Urinary bladder (tissue), 4 donors: ENCODE results near the gene TSPAN16. TPM values are rescaled to one million over a fixed set of nuclear protein-coding genes. Genes with fewer than 3 reads are reported as not detected.

Experiments used
- DNase-seq: peaks from one replicate; pipeline ENCODE4 v3.0.0-alpha.2; 2015; ENCODE audit errors: extremely low spot score
- H3K27ac ChIP-seq: one replicate; pipeline ENCODE4 v1.5.1; 2013; ENCODE audit warnings: low read depth, mild to moderate bottlenecking, moderate library complexity
- H3K36me3 ChIP-seq: one replicate; pipeline ENCODE4 v1.6.1; 2013; ENCODE audit warnings: mild to moderate bottlenecking, moderate library complexity; ENCODE audit not compliant: insufficient read depth
- H3K4me1 ChIP-seq: one replicate; pipeline ENCODE4 v1.6.1; 2013; ENCODE audit warnings: mild to moderate bottlenecking, moderate library complexity; ENCODE audit not compliant: insufficient read depth
- H3K4me3 ChIP-seq: one replicate; pipeline ENCODE4 v1.5.1; 2013; ENCODE audit warnings: low read depth, low read length
- WGBS: extraction: QIAGEN DNeasy Blood & Tissue Kit; methylation state at CpG from one replicate; pipeline ENCODE4 v1.1.7; 2013; 5-methylcytosine and 5-hydroxymethylcytosine counted together
- polyA plus RNA-seq: library from polyadenylated mRNA; stranded (reverse); fragments of 200-250 nt; gene quantifications from one replicate; pipeline ENCODE4 v1.2.3, GENCODE V29; 2013
- total RNA-seq: library from RNA; depleted of rRNA; stranded (reverse); fragments of >200 nt; gene quantifications from one replicate; pipeline ENCODE4 v1.2.3, GENCODE V29; 2014
- donor health status: healthy with polysubstance abuse.
- donor health status: healthy.

The TSPAN16 gene, protein sequence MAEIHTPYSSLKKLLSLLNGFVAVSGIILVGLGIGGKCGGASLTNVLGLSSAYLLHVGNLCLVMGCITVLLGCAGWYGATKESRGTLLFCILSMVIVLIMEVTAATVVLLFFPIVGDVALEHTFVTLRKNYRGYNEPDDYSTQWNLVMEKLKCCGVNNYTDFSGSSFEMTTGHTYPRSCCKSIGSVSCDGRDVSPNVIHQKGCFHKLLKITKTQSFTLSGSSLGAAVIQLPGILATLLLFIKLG
- total RNA-seq (not detected), polyA plus RNA-seq (not detected)

DNA sequence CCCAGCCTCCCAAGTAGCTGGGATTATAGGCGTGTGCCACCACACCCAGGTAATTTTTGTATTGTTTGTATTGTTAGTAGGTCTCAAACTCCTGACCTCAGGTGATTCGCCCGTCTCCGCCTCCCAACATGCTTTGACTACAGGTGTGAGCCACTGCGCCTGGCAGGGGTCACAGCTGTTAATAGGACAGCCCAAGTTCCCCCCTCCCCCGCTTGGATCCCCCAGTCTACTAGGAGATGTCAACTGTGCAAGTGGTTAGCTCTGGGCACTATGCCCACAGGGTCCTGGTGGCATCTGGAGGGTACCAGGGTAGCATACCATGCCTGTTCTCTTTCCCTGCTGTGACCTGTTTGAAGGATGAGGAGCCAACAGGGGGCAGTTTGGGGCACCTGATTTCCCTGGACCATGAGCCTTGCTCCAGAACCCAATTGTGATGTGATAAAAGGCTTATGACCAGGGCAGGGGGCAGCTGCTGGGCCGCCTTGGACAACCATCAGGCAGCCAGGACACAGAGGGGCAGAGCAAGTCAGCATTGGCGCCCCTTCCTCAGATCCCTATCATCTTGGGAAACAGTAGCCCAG, at the start of gene TSPAN16:
Gene TSPAN16 (plus strand): TSS at position 496 of the 581 bp plus-strand sequence. CDS start 138 bp downstream, outside the sequence.
- no peaks in the 10 kb centered on the region for H3K36me3 ChIP-seq
- no peak within 1 kb of the TSS for H3K4me3 ChIP-seq
- no peak for DNase-seq
- no peaks in the 10 kb centered on the region for H3K4me1 ChIP-seq
- peak within 1 kb of the TSS; percentile 5 for H3K27ac ChIP-seq
- 94% methylated on average over 8 of the region's 8 CpGs for WGBS

GRCh38 chr19:11246941-11247340, 49.0 kb upstream of the TSPAN16 start:
- Histone ChIP-seq H3K36me3 (no peaks in the 10 kb centered on the region), H3K4me3 (no peak overlapping the region), H3K4me1 (no peaks in the 10 kb centered on the region), H3K27ac (no peak overlapping the region)
- no peak for DNase-seq
- 90% methylated on average over 11 of the region's 11 CpGs for WGBS

- H3K27ac ChIP-seq, result no peak overlapping the region
- no peak overlapping the region for H3K4me3 ChIP-seq
- WGBS, result 56% methylated on average over 10 of the region's 10 CpGs
- H3K36me3 ChIP-seq, result no peaks in the 10 kb centered on the region
- no peaks in the 10 kb centered on the region for H3K4me1 ChIP-seq
- DNase-seq, result no peak
Observed at GRCh38 chr19:11247391-11247790, 48.6 kb upstream of the TSPAN16 start.

DNA sequence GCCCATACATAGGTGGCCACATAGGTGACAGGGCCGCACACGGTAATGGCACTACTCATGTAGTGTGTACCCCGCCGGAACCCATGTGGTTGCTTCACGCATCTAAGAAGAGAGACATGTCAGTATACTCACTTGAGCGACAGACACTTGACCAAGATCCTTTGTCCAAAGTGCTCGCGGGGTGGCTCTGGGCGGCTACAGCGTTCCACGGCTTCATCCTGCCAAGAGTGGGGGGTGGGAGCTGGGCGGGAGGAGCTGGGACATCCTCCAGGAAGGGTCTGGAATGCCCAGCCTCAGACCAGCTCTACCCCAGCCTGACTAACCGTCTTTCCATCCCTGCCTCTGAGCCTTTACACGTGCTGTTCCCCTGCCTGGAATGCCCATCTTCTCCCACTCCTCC, 48.0 kb upstream of the TSPAN16 start:
- Histone ChIP-seq H3K4me1 (no peaks in the 10 kb centered on the region), H3K36me3 (no peaks in the 10 kb centered on the region), H3K27ac (no peak overlapping the region), H3K4me3 (no peak overlapping the region)
- no peak for DNase-seq
- WGBS, result 79% methylated on average over 14 of the region's 14 CpGs

GRCh38 chr19:11248852-11249251, 47.1 kb upstream of the TSPAN16 start:
- H3K27ac ChIP-seq, result no peak overlapping the region
- 95% methylated on average over 2 of the region's 2 CpGs for WGBS
- H3K4me1 ChIP-seq, result no peaks in the 10 kb centered on the region
- H3K4me3 ChIP-seq, result no peak overlapping the region
- no peaks in the 10 kb centered on the region for H3K36me3 ChIP-seq
- DNase-seq, result no peak

DNA sequence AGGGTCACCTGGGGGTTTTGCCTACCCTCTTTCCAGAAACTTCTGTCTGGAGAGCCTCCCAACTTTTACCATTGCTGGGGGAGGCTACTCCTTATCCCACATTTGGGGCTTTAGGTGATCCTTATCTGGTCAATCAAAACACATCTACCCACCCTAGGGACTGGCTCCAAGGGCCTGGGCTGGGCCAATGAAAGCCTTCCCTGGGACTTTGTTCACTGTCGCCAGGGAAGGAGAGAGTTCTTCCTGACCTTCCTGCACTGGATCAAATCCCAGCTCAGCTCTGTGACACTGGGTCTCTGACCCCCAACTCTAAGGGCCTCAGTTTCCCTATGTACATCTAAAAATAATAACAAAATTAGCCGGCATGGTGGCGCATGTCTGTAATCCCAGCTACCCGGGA, 44.7 kb upstream of the TSPAN16 start:
- no peak overlapping the region for H3K4me3 ChIP-seq
- H3K36me3 ChIP-seq, result no peaks in the 10 kb centered on the region

DNA sequence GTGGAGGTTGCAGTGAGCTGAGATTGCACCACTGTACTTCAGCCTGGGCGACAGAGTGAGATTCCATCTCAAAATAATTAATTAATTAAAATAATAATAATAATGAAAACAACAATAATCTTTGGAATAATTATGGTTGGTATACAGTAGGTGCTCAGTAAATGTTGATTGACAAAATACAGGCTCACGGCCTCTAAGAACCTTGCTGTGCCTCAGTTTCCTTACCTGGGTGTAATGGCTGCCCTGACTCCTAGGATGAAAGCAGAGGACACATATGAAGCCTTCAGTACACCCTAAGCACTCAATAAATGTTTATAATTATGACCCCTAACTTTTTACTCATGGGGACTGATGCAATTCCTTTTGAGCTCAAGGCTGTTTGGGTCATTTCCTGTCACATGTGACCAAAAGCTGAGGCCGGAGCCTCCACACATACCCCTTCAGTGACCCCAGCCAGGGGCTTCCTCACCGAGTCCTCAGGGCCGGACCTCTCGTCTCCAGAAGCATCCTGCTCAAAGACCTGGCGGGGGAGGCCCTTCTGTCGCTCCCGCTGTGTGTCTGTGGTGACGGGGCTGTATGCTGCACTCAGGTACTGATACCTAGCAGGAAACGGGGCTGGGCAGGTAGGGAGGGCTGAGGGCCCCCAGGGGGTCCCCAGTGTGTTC, 44.2 kb upstream of the TSPAN16 start:
- no peak for DNase-seq
- H3K36me3 ChIP-seq, result no peaks in the 10 kb centered on the region
- no peaks in the 10 kb centered on the region for H3K4me1 ChIP-seq
- no peak overlapping the region for H3K27ac ChIP-seq
- no peak overlapping the region for H3K4me3 ChIP-seq
- WGBS, result 85% methylated on average over 11 of the region's 11 CpGs

More for the DNA sequence above, 44.7 kb upstream of the TSPAN16 start:
- no peaks in the 10 kb centered on the region for H3K4me1 ChIP-seq
- H3K27ac ChIP-seq, result no peak overlapping the region
- 97% methylated on average over 4 of the region's 4 CpGs for WGBS
- DNase-seq, result no peak

GRCh38 chr19:11252665-11253355, 43.1 kb upstream of the TSPAN16 start:
- no peaks in the 10 kb centered on the region for H3K4me1 ChIP-seq
- WGBS, result 85% methylated on average over 19 of the region's 19 CpGs
- H3K36me3 ChIP-seq, result no peaks in the 10 kb centered on the region
- no peak overlapping the region for H3K27ac ChIP-seq
- no peak overlapping the region for H3K4me3 ChIP-seq
- DNase-seq, result no peak

DNA sequence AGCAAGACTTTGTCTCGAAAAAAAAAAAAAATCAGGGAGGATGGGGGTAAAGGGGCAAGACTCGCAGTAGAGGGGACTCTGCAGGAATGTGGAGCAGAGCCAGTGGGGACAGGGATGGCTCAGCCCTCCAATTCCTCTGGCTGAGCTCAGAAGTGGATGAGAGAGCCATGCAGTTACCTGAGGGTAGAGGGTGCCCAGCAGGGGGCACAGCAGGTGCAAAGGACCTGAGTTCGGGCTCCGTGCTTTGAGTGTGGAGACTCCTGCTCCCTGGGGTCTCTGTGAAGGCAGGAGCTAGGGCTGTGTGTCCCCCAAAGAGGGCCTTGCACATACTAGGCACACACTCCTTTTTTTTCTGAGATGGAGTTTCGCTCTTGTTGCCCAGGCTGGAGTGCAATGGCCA, 41.3 kb upstream of the TSPAN16 start:
- Histone ChIP-seq H3K36me3 (no peaks in the 10 kb centered on the region), H3K4me3 (no peak overlapping the region), H3K4me1 (no peaks in the 10 kb centered on the region), H3K27ac (no peak overlapping the region)
- no peak for DNase-seq
- 94% methylated on average over 5 of the region's 5 CpGs for WGBS

GRCh38 chr19:11256189-11256588, 39.8 kb upstream of the TSPAN16 start:
- Histone ChIP-seq H3K27ac (no peak overlapping the region), H3K36me3 (no peaks in the 10 kb centered on the region), H3K4me1 (no peaks in the 10 kb centered on the region), H3K4me3 (no peak overlapping the region)
- DNase-seq, result no peak
- whole genome bisulfite sequencing, result 28% methylated on average over 7 of the region's 7 CpGs

- H3K36me3 ChIP-seq, result no peaks in the 10 kb centered on the region
- peaks cover 2% of the 10 kb centered on the region for H3K4me1 ChIP-seq
- DNase-seq, result no peak
- 94% methylated on average over 3 of the region's 3 CpGs for WGBS
- H3K27ac ChIP-seq, result no peak overlapping the region
- H3K4me3 ChIP-seq, result no peak overlapping the region
Observed at GRCh38 chr19:11257846-11258380, 38.0 kb upstream of the TSPAN16 start.

DNA sequence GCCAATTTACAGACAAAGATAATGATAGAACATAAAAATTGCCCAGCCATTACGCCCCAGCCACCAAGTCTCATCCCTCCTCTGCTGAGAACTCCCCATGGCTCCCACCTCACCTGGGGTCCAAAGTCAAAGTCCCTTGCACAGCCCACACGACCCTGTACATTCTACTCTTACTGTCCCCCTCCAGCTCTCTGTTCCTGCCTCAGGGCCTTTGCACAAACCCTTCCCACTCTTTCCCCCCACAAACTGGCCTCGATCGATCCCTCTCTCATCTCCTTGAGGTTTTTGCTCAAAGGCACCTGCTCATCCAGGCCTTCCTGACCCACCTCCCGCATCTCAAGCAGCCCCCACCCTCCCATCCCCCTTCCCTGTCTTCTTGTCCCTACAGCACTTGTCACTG, 35.0 kb upstream of the TSPAN16 start:
- Histone ChIP-seq H3K4me3 (no peak overlapping the region), H3K4me1 (peaks cover 2% of the 10 kb centered on the region), H3K27ac (no peak overlapping the region), H3K36me3 (no peaks in the 10 kb centered on the region)
- 85% methylated on average over 5 of the region's 5 CpGs for WGBS
- no peak for DNase-seq

- Histone ChIP-seq H3K4me3 (peak overlapping the region; percentile 92), H3K27ac (peak overlapping the region; percentile 51), H3K4me1 (peaks cover 2% of the 10 kb centered on the region), H3K36me3 (no peaks in the 10 kb centered on the region)
- WGBS, result 21% methylated on average over 18 of the region's 18 CpGs
- DNase-seq, result no peak
Observed at GRCh38 chr19:11261431-11261970, 34.5 kb upstream of the TSPAN16 start.
